DMS 273 (cell line): ENCODE measurements around the gene PLXNA3.
A peak's percentile ranks its signal among the peaks of the same experiment; 100 is the strongest.

ENCODE experiments used
- DNase-seq: peaks from one replicate; lab custom pipeline; 2025; ENCODE audit not compliant: unreplicated experiment; lab: John Stamatoyannopoulos, UW

The PLXNA3 gene

GRCh38 chrX:154458954-154459778 lies 1.1 kb downstream of the PLXNA3 start:
- DNase-seq, result peak; percentile 63

GRCh38 chrX:154459832-154460231 lies 1.8 kb downstream of the PLXNA3 start:
- DNase-seq, result peak; percentile 81

GRCh38 chrX:154460326-154460725 lies 2.2 kb downstream of the PLXNA3 start:
- peak; percentile 82 for DNase-seq

GRCh38 chrX:154462396-154462795 lies 4.3 kb downstream of the PLXNA3 start:
- DNase-seq, result no peak

GRCh38 chrX:154463611-154464220 lies 5.6 kb downstream of the PLXNA3 start:
- DNase-seq, result no peak

- no peak for DNase-seq
These were observed 6.8 kb downstream of the PLXNA3 start for GRCh38 chrX:154464806-154465365.

- no peak for DNase-seq
These were observed 7.5 kb downstream of the PLXNA3 start for GRCh38 chrX:154465601-154466000.

GRCh38 chrX:154466036-154466435 lies 8.0 kb downstream of the PLXNA3 start:
- DNase-seq, result no peak

GRCh38 chrX:154466907-154467306 lies 8.8 kb downstream of the PLXNA3 start:
- DNase-seq, result no peak

GRCh38 chrX:154467556-154467955 lies 9.5 kb downstream of the PLXNA3 start:
- no peak for DNase-seq

GRCh38 chrX:154468217-154468616 lies 10.1 kb downstream of the PLXNA3 start:
- no peak for DNase-seq

- no peak for DNase-seq
These were observed 11.0 kb downstream of the PLXNA3 start for GRCh38 chrX:154469114-154469513.

GRCh38 chrX:154469880-154470279 lies 11.8 kb downstream of the PLXNA3 start:
- DNase-seq, result no peak

- no peak for DNase-seq
These were observed 12.4 kb downstream of the PLXNA3 start for GRCh38 chrX:154470434-154470833.

GRCh38 chrX:154470914-154471568 lies 13.0 kb downstream of the PLXNA3 start:
- DNase-seq, result no peak

GRCh38 chrX:154471839-154472684 lies 14.0 kb downstream of the PLXNA3 start:
- no peak for DNase-seq

GRCh38 chrX:154472685-154473632 lies 14.9 kb downstream of the PLXNA3 start:
- DNase-seq, result no peak

- no peak for DNase-seq
These were observed 15.6 kb downstream of the PLXNA3 start for GRCh38 chrX:154473683-154474082.

GRCh38 chrX:154476821-154477220 lies 18.7 kb downstream of the PLXNA3 start:
- no peak for DNase-seq
